Measurements from ENCODE around the gene EIF4E2.

Gene EIF4E2

DNA sequence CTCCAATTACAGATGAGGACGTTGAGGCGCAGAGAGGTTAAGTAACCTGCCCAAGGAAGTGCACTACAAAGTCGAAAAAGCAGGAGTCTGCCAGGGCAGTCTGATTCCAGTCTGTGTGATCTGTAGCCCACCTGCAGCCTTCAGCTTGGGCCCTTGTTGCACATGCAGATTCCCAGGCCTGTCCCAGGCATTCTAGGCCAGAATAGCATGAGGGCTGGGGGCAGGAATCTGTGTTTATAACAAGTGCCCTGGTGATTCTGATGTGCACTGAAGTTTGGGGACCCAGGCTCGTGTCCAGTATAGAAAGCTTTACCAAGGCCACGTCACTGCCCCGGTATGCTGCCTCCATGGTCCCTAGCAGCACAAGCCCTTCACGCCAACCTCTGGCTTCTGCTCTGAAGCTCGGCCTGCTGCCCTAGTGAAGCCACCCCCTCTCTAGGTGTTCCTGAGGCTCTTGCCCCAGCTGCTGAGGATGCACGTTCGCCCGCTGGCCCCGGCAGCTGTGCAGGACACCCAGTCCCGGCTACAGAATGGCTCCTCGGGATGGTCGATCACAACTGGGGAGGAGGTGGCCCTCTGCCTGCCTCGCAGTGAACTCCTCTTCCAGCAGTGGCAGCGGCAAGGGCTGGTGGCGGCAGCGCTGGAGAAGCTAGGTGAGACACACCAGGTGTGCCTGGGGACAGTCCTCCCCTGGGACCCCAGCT, 6.4 kb upstream of the EIF4E2 start:
- no peak overlapping the region for H3K27ac Mint-ChIP-seq (ENCODE audit: low read depth)
- peaks cover 46% of the 10 kb centered on the region for H3K4me1 Mint-ChIP-seq
- H3K27me3 Mint-ChIP-seq = no peaks in the 10 kb centered on the region
- no peaks in the 10 kb centered on the region for H3K9me3 Mint-ChIP-seq
- no peak overlapping the region for H3K4me3 Mint-ChIP-seq
- peaks cover 8% of the 10 kb centered on the region for H3K36me3 Mint-ChIP-seq (ENCODE audit: insufficient read depth)
- ATAC-seq (replicated peaks; ENCODE audit: extremely low read depth, poor library complexity, severe bottlenecking) (no peak), DNase-seq (ENCODE audit: low spot score in 2 of 2) (no peak)

DNA sequence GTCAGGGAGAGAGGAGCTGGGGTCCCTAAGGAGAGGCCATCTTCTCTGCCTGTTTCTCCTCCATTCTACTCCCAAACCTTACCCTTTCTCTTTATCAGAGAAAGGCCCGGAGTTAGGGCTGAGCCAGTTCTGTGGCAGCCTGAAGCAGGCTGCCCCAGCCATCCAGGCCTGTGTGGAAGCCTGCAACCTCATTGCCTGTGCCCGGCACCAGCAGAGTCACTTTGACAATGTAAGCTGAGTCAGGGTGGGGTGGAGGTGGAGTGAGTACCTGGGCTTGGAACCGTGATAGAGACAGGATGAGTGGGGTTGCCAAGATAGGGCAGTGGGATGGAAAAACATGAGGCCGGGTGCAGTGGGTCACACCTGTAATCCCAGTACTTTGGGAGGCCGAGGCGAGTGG, 5.8 kb upstream of the EIF4E2 start:
- no peak overlapping the region for H3K4me3 Mint-ChIP-seq
- no peaks in the 10 kb centered on the region for H3K27me3 Mint-ChIP-seq
- peaks cover 52% of the 10 kb centered on the region for H3K4me1 Mint-ChIP-seq
- peaks cover 10% of the 10 kb centered on the region for H3K36me3 Mint-ChIP-seq (ENCODE audit: insufficient read depth)
- H3K27ac Mint-ChIP-seq (ENCODE audit: low read depth) = peak overlapping the region; percentile 38
- no peak for ATAC-seq (replicated peaks; ENCODE audit: extremely low read depth, poor library complexity, severe bottlenecking)
- H3K9me3 Mint-ChIP-seq = no peaks in the 10 kb centered on the region
- DNase-seq (ENCODE audit: low spot score in 2 of 2) = no peak

DNA sequence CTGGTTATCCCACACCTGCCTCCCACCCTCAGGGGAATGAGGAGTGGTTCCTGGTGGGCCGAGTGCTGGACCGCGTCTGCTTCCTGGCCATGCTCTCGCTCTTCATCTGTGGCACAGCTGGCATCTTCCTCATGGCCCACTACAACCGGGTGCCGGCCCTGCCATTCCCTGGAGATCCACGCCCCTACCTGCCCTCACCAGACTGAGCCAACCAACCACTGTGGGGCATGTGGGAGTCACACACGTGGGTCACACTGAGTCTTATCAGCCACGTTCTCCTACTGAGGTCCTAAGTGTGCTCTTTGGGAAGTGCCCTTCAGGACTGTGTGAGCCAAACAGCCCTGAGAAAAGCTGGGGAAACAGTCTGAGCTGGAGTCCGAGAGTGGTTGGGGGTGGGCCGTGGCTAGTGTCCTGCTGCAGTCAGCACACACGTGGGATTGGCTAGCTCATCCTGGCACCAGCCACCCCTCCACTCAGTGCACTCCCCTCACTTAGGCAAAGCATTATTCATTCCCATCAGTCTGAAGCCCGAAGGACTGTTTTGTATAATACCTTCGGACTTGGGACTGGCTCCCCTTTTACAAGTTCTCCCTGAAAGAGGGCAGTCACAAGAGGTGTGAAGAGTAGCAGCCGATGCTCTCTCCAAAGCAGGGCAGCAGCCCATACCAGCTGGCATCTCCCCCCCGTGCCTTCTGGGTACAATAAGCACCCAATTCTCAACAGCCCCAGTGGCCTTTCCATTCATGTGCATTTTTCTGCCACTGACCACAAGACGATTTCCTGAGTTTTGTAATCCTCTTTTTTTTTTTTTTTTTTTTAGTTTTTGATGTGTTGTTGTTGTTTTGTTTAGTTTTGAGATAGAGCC, 4.7 kb upstream of the EIF4E2 start:
- Mint-ChIP-seq H3K4me3 (no peak overlapping the region), H3K4me1 (peaks cover 52% of the 10 kb centered on the region), H3K27me3 (no peaks in the 10 kb centered on the region), H3K36me3 (ENCODE audit: insufficient read depth) (peaks cover 13% of the 10 kb centered on the region), H3K27ac (ENCODE audit: low read depth) (peak overlapping the region; percentile 38), H3K9me3 (no peaks in the 10 kb centered on the region)
- DNase-seq (ENCODE audit: low spot score in 2 of 2) (no peak), ATAC-seq (replicated peaks; ENCODE audit: extremely low read depth, poor library complexity, severe bottlenecking) (no peak)

DNA sequence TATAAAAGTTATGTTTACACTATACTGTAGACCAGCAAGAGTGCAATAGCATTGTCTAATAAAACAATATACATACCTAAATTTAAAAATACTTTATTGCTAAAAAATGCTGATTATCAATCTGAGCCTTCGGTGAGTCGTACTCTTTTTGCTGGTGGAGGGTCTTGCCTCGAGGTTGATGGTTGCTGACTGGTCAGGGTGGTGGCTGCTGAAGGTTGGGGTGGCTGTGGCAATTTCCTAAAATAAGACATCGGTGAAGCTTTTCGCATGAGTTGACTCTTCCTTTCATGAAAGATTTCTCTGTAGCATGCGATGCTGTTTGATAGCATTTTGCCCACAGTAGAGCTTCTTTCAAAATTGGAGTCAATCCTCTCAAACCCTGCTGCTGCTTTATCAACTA, 2.5 kb upstream of the EIF4E2 start:
- H3K27me3 Mint-ChIP-seq = no peaks in the 10 kb centered on the region

DNA sequence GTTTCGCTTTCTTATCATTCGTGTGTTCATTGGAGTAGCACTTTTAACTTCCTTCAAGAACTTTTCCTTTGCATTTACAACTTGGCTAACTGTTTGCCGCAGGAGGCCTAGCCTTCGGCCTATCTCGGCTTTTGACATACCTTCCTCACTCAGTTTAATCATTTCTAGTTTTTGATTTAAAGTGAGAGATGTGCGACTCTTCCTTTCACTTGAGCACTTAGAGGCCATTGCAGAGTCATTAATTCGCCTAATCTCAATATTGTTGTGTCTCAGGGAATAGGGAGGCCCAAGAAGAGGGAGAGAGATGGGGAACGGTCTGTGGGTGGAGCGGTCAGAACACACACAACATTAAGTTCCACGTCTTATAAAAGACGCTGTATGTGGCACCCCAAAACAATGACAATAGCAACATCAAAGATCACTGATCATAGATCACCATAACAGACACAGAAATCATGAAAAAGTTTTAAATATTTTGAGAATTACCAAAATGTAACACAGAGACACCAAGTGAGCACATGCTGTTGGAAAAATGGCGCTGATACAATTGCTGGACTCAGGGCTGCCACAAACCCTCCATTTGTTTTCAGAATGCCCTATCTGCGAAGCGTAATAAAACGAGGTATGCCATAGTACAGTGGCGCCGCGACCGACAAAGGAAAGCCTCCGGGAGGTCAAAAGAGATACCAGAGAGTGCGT, 685 bp upstream of the EIF4E2 start:
- Mint-ChIP-seq H3K9me3 (no peaks in the 10 kb centered on the region), H3K27ac (ENCODE audit: low read depth) (peak overlapping the region; percentile 95), H3K4me3 (peak overlapping the region; percentile 98), H3K27me3 (no peaks in the 10 kb centered on the region), H3K36me3 (ENCODE audit: insufficient read depth) (peaks cover 22% of the 10 kb centered on the region), H3K4me1 (peaks cover 69% of the 10 kb centered on the region)
- ATAC-seq (replicated peaks; ENCODE audit: extremely low read depth, poor library complexity, severe bottlenecking) (peak; percentile 5), DNase-seq (ENCODE audit: low spot score in 2 of 2) (no peak)

More for the DNA sequence above, 2.5 kb upstream of the EIF4E2 start:
- ATAC-seq (replicated peaks; ENCODE audit: extremely low read depth, poor library complexity, severe bottlenecking) (no peak), DNase-seq (ENCODE audit: low spot score in 2 of 2) (no peak)
- Mint-ChIP-seq H3K4me1 (peaks cover 57% of the 10 kb centered on the region), H3K9me3 (no peaks in the 10 kb centered on the region), H3K27ac (ENCODE audit: low read depth) (no peak overlapping the region), H3K4me3 (peak overlapping the region; percentile 98), H3K36me3 (ENCODE audit: insufficient read depth) (peaks cover 22% of the 10 kb centered on the region)

DNA sequence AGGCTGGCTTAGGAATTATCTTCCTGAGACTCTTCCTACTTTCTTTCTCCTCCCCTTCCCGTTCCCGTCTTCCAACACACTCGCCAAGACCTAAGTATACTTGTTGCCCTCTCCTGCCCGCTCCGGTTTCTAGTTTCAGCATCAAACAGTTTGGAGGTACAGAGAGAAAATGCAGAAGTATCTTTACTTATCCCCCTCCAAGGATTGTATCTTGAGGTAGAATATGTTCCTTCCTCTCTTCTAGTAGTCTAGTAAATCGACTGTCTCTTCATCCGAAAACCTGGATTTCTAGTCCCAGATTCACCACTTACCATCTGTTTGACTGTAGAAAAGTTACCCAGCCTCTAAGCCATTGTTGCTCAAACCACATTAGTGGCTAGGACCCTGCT, 755 bp downstream of the EIF4E2 start:
- no peaks in the 10 kb centered on the region for H3K9me3 Mint-ChIP-seq
- H3K36me3 Mint-ChIP-seq (ENCODE audit: insufficient read depth) = peaks cover 25% of the 10 kb centered on the region
- ATAC-seq (replicated peaks; ENCODE audit: extremely low read depth, poor library complexity, severe bottlenecking) (no peak), DNase-seq (ENCODE audit: low spot score in 2 of 2) (no peak)
- H3K4me1 Mint-ChIP-seq = peaks cover 80% of the 10 kb centered on the region
- no peaks in the 10 kb centered on the region for H3K27me3 Mint-ChIP-seq
- peak overlapping the region; percentile 95 for H3K27ac Mint-ChIP-seq (ENCODE audit: low read depth)
- peak overlapping the region; percentile 98 for H3K4me3 Mint-ChIP-seq

DNA sequence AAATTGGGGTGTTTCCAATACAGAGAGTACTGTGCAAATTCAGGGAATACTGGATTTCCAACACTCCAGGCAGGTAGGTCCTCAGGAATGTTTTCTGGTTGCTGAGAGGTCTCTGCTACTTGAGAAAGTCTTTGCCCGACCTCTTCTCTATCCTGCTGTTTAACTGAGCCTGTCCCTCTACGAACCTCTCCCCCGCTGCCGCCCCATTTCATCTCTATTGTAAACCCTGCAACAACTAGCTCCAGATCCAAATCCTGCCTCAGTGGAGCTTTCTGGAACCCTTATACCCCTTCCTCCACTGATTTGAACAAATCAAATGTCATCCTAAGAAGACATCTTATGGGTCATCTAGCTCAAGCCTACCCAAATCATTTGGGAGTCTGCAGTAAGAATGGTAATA, 1.3 kb downstream of the EIF4E2 start:
- ATAC-seq (replicated peaks; ENCODE audit: extremely low read depth, poor library complexity, severe bottlenecking) (no peak), DNase-seq (ENCODE audit: low spot score in 2 of 2) (no peak)
- no peaks in the 10 kb centered on the region for H3K27me3 Mint-ChIP-seq
- H3K4me1 Mint-ChIP-seq = peaks cover 81% of the 10 kb centered on the region
- H3K36me3 Mint-ChIP-seq (ENCODE audit: insufficient read depth) = peaks cover 29% of the 10 kb centered on the region
- peak overlapping the region; percentile 98 for H3K4me3 Mint-ChIP-seq
- no peaks in the 10 kb centered on the region for H3K9me3 Mint-ChIP-seq
- peak overlapping the region; percentile 95 for H3K27ac Mint-ChIP-seq (ENCODE audit: low read depth)

DNA sequence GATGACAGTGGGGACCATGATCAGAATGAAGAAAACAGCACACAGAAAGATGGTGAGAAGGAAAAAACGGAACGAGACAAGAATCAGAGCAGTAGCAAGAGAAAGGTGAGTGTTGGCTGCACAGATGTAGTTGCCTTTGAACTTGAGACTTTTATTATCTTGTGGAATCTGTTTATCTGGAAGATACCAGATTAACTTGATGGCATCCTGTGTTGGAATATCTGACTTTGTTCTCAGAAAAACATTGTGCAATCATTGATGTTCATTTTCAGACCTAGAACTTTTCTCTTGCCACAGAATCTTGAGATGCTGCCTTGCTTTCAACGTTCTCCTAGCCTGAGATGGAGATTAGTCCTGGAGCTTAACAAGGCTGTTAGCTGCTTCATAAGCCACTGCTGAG, 5.9 kb downstream of the EIF4E2 start:
- Mint-ChIP-seq H3K4me1 (peaks cover 57% of the 10 kb centered on the region), H3K27me3 (no peaks in the 10 kb centered on the region), H3K27ac (ENCODE audit: low read depth) (no peak overlapping the region), H3K9me3 (no peaks in the 10 kb centered on the region), H3K4me3 (no peak overlapping the region), H3K36me3 (ENCODE audit: insufficient read depth) (peaks cover 47% of the 10 kb centered on the region)
- no peak for DNase-seq (ENCODE audit: low spot score in 2 of 2)
- ATAC-seq (replicated peaks; ENCODE audit: extremely low read depth, poor library complexity, severe bottlenecking) = no peak

DNA sequence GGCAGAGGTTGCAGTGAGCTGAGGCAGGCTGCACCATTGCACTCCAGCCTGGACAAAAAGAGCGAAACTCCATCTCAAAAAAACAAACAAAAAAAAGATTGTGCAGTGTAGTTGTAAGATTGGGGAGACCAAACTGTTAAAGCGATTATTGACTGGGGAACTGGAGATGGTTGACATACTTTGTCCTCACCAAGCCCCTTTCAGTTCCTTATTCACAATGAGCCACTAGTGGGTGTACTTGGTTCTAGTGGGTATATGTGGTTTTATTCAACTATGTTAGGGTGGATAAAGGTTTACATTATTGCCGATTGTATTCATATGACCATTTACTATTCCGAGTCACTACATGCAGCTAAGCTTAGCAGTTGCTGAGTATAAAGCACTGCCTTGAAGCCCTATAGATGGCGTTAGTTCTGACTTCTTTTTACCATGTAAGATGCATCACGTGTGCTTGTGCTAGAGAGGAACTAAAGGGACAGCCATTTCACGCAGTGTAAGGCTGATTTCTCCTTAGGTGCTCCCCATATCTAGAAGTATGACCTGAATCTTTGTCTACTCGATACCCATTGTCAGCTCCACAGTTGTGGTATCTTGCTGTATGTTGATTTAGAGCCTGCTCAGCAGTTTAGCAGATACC, 12.1 kb downstream of the EIF4E2 start:
- H3K9me3 Mint-ChIP-seq = no peaks in the 10 kb centered on the region
- no peak for DNase-seq (ENCODE audit: low spot score in 2 of 2)
- peaks cover 6% of the 10 kb centered on the region for H3K4me1 Mint-ChIP-seq
- no peak overlapping the region for H3K4me3 Mint-ChIP-seq
- peaks cover 73% of the 10 kb centered on the region for H3K36me3 Mint-ChIP-seq (ENCODE audit: insufficient read depth)
- peak overlapping the region; percentile 38 for H3K27ac Mint-ChIP-seq (ENCODE audit: low read depth)
- no peak for ATAC-seq (replicated peaks; ENCODE audit: extremely low read depth, poor library complexity, severe bottlenecking)
- H3K27me3 Mint-ChIP-seq = no peaks in the 10 kb centered on the region

DNA sequence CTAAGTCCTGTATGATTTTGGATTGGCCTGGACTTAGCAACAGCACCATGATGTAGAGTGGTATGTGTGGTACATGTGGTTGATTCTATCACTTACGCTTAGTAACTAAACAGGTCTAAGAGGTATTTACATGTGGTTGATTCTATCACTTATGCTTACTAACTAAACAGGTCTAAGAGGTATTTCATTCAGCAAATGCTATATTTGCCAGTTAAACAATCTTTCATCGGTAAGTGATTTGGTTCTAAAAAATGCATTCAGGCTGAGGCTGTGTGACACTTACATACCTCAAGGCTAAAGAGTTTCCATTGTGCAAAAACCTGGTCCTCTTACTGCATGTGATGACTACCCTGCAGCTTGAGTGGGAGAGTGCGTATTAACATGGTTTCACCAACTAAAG, 13.1 kb downstream of the EIF4E2 start:
- Mint-ChIP-seq H3K4me1 (peaks cover 6% of the 10 kb centered on the region), H3K4me3 (no peak overlapping the region), H3K27ac (ENCODE audit: low read depth) (peak overlapping the region; percentile 38), H3K9me3 (no peaks in the 10 kb centered on the region), H3K36me3 (ENCODE audit: insufficient read depth) (peaks cover 75% of the 10 kb centered on the region), H3K27me3 (no peaks in the 10 kb centered on the region)
- DNase-seq (ENCODE audit: low spot score in 2 of 2) (no peak), ATAC-seq (replicated peaks; ENCODE audit: extremely low read depth, poor library complexity, severe bottlenecking) (no peak)

DNA sequence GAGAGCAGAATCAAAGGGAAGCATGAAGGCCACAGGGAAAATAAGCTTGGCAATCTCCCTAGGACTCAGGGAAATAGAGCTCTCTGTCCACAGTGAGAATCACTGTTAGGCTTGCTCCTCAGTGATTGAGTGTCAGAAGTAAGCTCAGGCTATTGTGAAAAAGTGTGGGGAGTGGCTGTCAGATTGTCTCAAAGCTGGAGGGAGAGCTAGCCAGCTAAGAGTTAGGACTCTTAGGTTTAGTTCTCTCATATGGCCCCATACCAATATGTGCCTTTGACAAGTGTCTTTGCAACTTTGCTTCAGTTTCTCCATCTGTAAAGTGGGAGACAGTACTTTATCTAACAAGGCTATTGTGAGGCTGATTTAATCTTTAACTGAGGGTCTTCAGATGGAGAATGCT, 17.2 kb downstream of the EIF4E2 start:
- H3K9me3 Mint-ChIP-seq = no peaks in the 10 kb centered on the region
- DNase-seq (ENCODE audit: low spot score in 2 of 2) = no peak
- no peaks in the 10 kb centered on the region for H3K4me1 Mint-ChIP-seq

DNA sequence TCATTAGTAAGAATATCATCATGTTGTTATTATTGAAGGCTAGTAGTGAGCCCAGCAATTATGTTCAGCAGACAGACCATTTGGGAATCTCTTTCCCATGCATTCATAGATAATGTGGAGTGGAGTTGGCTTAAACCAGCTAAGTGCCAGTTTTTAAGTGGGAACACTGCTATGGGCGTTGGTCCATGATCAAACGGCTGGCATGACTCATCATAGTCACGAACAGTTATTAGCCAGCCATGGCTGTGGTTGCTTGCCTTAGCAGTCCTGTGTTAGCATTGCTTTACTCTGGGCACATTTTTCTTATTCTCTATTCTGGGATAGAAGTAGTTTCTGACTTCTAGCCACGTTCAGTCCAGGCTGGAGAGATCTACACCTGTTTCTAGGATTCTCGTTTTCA, 17.7 kb downstream of the EIF4E2 start:
- Mint-ChIP-seq H3K36me3 (ENCODE audit: insufficient read depth) (peaks cover 72% of the 10 kb centered on the region), H3K4me3 (no peak overlapping the region), H3K9me3 (no peaks in the 10 kb centered on the region), H3K4me1 (no peaks in the 10 kb centered on the region), H3K27ac (ENCODE audit: low read depth) (no peak overlapping the region), H3K27me3 (no peaks in the 10 kb centered on the region)
- ATAC-seq (replicated peaks; ENCODE audit: extremely low read depth, poor library complexity, severe bottlenecking) = no peak
- DNase-seq (ENCODE audit: low spot score in 2 of 2) = no peak

More for the DNA sequence above, 17.2 kb downstream of the EIF4E2 start:
- Mint-ChIP-seq H3K36me3 (ENCODE audit: insufficient read depth) (peaks cover 71% of the 10 kb centered on the region), H3K27ac (ENCODE audit: low read depth) (no peak overlapping the region), H3K27me3 (no peaks in the 10 kb centered on the region), H3K4me3 (no peak overlapping the region)
- no peak for ATAC-seq (replicated peaks; ENCODE audit: extremely low read depth, poor library complexity, severe bottlenecking)
